GM23338 (cell line): ENCODE results near the gene DCPS. TPM values are rescaled to one million over a fixed set of nuclear protein-coding genes. Genes with fewer than 3 reads are reported as not detected.

Experiments
- ATAC-seq: fragments of 200-7000 bp; cut with Tn5 transposase; 3 replicates; pipeline ENCODE4 v1.9.1; 2020
- DNase-seq: peaks from one replicate; pipeline ENCODE4 v3.0.0-alpha.2; 2015; ENCODE audit warnings: low spot score
- H2AFZ ChIP-seq: fragments of 200-600 bp; sonication (generic); 2 replicates; pipeline ENCODE4 v1.8.0; 2016; ENCODE audit warnings: antibody characterized with exemption, mild to moderate bottlenecking, moderate library complexity
- H3F3A ChIP-seq: fragments of 200-600 bp; sonication (generic); replicated peaks from 2 replicates; pipeline ENCODE4 v1.8.0; 2017; ENCODE audit warnings: antibody characterized with exemption, mixed run types, low read depth
- H3K27ac ChIP-seq: fragments of 200-600 bp; sonication (generic); 2 replicates; pipeline ENCODE4 v1.6.1; 2016; ENCODE audit warnings: low read depth
- H3K27me3 ChIP-seq: fragments of 200-600 bp; sonication (generic); 2 replicates; pipeline ENCODE4 v1.8.0; 2016; ENCODE audit warnings: mild to moderate bottlenecking, mixed run types, moderate library complexity; ENCODE audit not compliant: insufficient read depth
- H3K36me3 ChIP-seq: fragments of 200-600 bp; sonication (generic); 2 replicates; pipeline ENCODE4 v1.8.0; 2016; ENCODE audit warnings: mild to moderate bottlenecking; ENCODE audit not compliant: insufficient read depth
- H3K4me1 ChIP-seq: fragments of 200-600 bp; sonication (generic); 2 replicates; pipeline ENCODE4 v1.8.0; 2016; ENCODE audit warnings: mild to moderate bottlenecking, moderate library complexity; ENCODE audit not compliant: insufficient read depth
- H3K4me2 ChIP-seq: fragments of 200-600 bp; sonication (generic); 2 replicates; pipeline ENCODE4 v1.7.1; 2017; ENCODE audit warnings: mixed run types
- H3K4me3 ChIP-seq: fragments of 200-600 bp; sonication (generic); 2 replicates; pipeline ENCODE4 v1.6.1; 2016; ENCODE audit warnings: mixed run types
- H3K79me2 ChIP-seq: fragments of 200-600 bp; sonication (generic); replicated peaks from 2 replicates; pipeline ENCODE4 v1.8.0; 2017; ENCODE audit warnings: mild to moderate bottlenecking; ENCODE audit not compliant: insufficient read depth
- H3K9me2 ChIP-seq: fragments of 200-600 bp; sonication (generic); 2 replicates; pipeline ENCODE4 v1.8.0; 2017; ENCODE audit not compliant: insufficient read depth
- H4K20me1 ChIP-seq: fragments of 200-600 bp; sonication (generic); replicated peaks from 2 replicates; pipeline ENCODE4 v1.8.0; 2017; ENCODE audit warnings: mild to moderate bottlenecking; ENCODE audit not compliant: insufficient read depth
- H3K27ac Mint-ChIP-seq: 2 replicates; pipeline ENCODE4 v1.8.0; 2020; ENCODE audit warnings: inconsistent platforms, mild to moderate bottlenecking, moderate library complexity, mixed read lengths
- H3K27me3 Mint-ChIP-seq: 3 replicates; pipeline ENCODE4 v1.8.0; 2022; ENCODE audit warnings: low read depth, mild to moderate bottlenecking, moderate library complexity, mixed read lengths, inconsistent platforms; ENCODE audit not compliant: insufficient read depth, poor library complexity
- H3K36me3 Mint-ChIP-seq: 3 replicates; pipeline ENCODE4 v1.8.0; 2021; ENCODE audit warnings: low read depth, mild to moderate bottlenecking, inconsistent platforms, moderate library complexity, mixed read lengths
- H3K4me1 Mint-ChIP-seq: 3 replicates; pipeline ENCODE4 v1.8.0; 2020; ENCODE audit warnings: mild to moderate bottlenecking, inconsistent platforms, mixed read lengths
- H3K4me3 Mint-ChIP-seq: 3 replicates; pipeline ENCODE4 v1.8.0; 2021; ENCODE audit warnings: moderate library complexity, mild to moderate bottlenecking, inconsistent platforms, mixed read lengths
- H3K9me3 Mint-ChIP-seq: 3 replicates; pipeline ENCODE4 v1.8.0; 2020; ENCODE audit warnings: moderate library complexity, mild to moderate bottlenecking, inconsistent platforms, mixed read lengths
- CREB1 ChIP-seq: fragments of 250-450 bp; sonication (Bioruptor Pico); IDR thresholded peaks from 2 replicates; pipeline ENCODE4 v1.5.0; 2020; ENCODE audit warnings: low read depth, mild to moderate bottlenecking, moderate library complexity
- CTCF ChIP-seq, 2 experiments: fragments of 200-600 bp in 1 of 2; sonication (generic) in 1 of 2; conservative IDR thresholded peaks; 2 replicates each; pipeline versions ENCODE4 v1.5.1 to v1.6.1; 2016 to 2017; ENCODE audit warnings: antibody characterized with exemption in 2 of 2, low read depth in 2 of 2, mild to moderate bottlenecking in 2 of 2, moderate library complexity in 1 of 2
- ETS1 ChIP-seq: IDR thresholded peaks from 2 replicates; pipeline ENCODE4 v1.6.1; 2016; ENCODE audit warnings: antibody characterized with exemption
- EZH2 ChIP-seq: fragments of 200-600 bp; sonication (generic); IDR thresholded peaks from one replicate; pipeline ENCODE4 v1.8.0; 2017; ENCODE audit warnings: antibody characterized with exemption, mild to moderate bottlenecking, low read depth; ENCODE audit not compliant: unreplicated experiment
- EZH2phosphoT487 ChIP-seq: fragments of 200-600 bp; sonication (generic); IDR thresholded peaks from one replicate; pipeline ENCODE4 v1.8.1; 2018; ENCODE audit warnings: antibody characterized with exemption; ENCODE audit not compliant: unreplicated experiment
- JUNB ChIP-seq: IDR thresholded peaks from one replicate; pipeline ENCODE4 v1.6.1; 2016; ENCODE audit warnings: antibody characterized with exemption; ENCODE audit not compliant: unreplicated experiment
- NANOG ChIP-seq: IDR thresholded peaks from 2 replicates; pipeline ENCODE4 v1.6.1; 2016; ENCODE audit warnings: antibody characterized with exemption, borderline replicate concordance
- POLR2AphosphoS5 ChIP-seq: IDR thresholded peaks from 2 replicates; pipeline ENCODE4 v1.6.1; 2016; ENCODE audit warnings: antibody characterized with exemption, low read depth
- REST ChIP-seq: IDR thresholded peaks from one replicate; pipeline ENCODE4 v1.6.1; 2018; ENCODE audit warnings: antibody characterized with exemption; ENCODE audit not compliant: unreplicated experiment
- STAT1 ChIP-seq: IDR thresholded peaks from one replicate; pipeline ENCODE4 v1.6.1; 2016; ENCODE audit warnings: antibody characterized with exemption; ENCODE audit not compliant: unreplicated experiment
- ZNF114 ChIP-seq: fragments of 250-450 bp; sonication (Bioruptor Pico); IDR thresholded peaks from 2 replicates; pipeline ENCODE4 v1.5.0; 2020; ENCODE audit warnings: mild to moderate bottlenecking, moderate library complexity
- ZNF331 ChIP-seq: fragments of 250-450 bp; sonication (Bioruptor Pico); IDR thresholded peaks from 2 replicates; pipeline ENCODE4 v1.5.0; 2020; ENCODE audit warnings: low read depth, mild to moderate bottlenecking, moderate library complexity
- polyA plus RNA-seq: library from polyadenylated mRNA; unstranded; fragments of >200 nt; fragmentation: Nextera tagmentation; extraction: Ambion mirVana; gene quantifications from 2 replicates; pipeline ENCODE4 v1.2.1, GENCODE V29; 2016
- total RNA-seq: library from RNA; depleted of rRNA; stranded (reverse); fragments of >200 nt; shearing (Covaris generic); gene quantifications from 2 replicates; pipeline ENCODE4 v1.2.3, GENCODE V29; 2014

Gene DCPS
- total and polyA plus RNA-seq, 2 experiments from 2014 or later, result 26.8 to 46.4 TPM

- H3K27ac Mint-ChIP-seq, result no peak overlapping the region
- H3K36me3 ChIP-seq, result no peaks in the 10 kb centered on the region
- no peaks in the 10 kb centered on the region for H3K9me3 Mint-ChIP-seq
- no peak for DNase-seq
- no peak overlapping the region for H3K27ac ChIP-seq
- H3K4me2 ChIP-seq, result no peak overlapping the region
- H3K27me3 ChIP-seq, result no peaks in the 10 kb centered on the region
- H4K20me1 ChIP-seq, result no peaks in the 10 kb centered on the region
- H3K4me3 Mint-ChIP-seq, result no peak overlapping the region
- TF ChIP-seq CREB1 (CRISPR knock-in tag), result no peak
- no peak overlapping the region for H2AFZ ChIP-seq
- ATAC-seq, result no peak
- H3K36me3 Mint-ChIP-seq, result peaks cover 24% of the 10 kb centered on the region
- no peak overlapping the region for H3K4me3 ChIP-seq
- H3K79me2 ChIP-seq, result no peaks in the 10 kb centered on the region
- no peaks in the 10 kb centered on the region for H3K4me1 ChIP-seq
- H3F3A ChIP-seq, result no peaks in the 10 kb centered on the region
- H3K9me2 ChIP-seq, result no peaks in the 10 kb centered on the region
- no peaks in the 10 kb centered on the region; the same call in 2 of the 3 replicates for H3K4me1 Mint-ChIP-seq
- no peaks in the 10 kb centered on the region for H3K27me3 Mint-ChIP-seq
Measured at GRCh38 chr11:126312961-126313360, 9.1 kb downstream of the DCPS start.

GRCh38 chr11:126313826-126314225, 10.0 kb downstream of the DCPS start:
- TF ChIP-seq NANOG, result no peak
- no peak for TF ChIP-seq EZH2phosphoT487
- TF ChIP-seq POLR2AphosphoS5, result no peak
- no peak for TF ChIP-seq EZH2
- no peak for TF ChIP-seq CREB1 (CRISPR knock-in tag)
- no peak for TF ChIP-seq ETS1
- no peak for TF ChIP-seq CTCF (conservative IDR thresholded peaks at IDR 0.05; ENCODE audit: low read depth in 2 of 2)
- no peak for TF ChIP-seq STAT1
- no peaks in the 10 kb centered on the region for H3K9me2 ChIP-seq
- no peak overlapping the region for H3K4me3 Mint-ChIP-seq
- no peaks in the 10 kb centered on the region for H3K27me3 ChIP-seq
- H3K79me2 ChIP-seq, result no peaks in the 10 kb centered on the region
- no peak overlapping the region for H2AFZ ChIP-seq
- H3K9me3 Mint-ChIP-seq, result no peaks in the 10 kb centered on the region
- no peak for DNase-seq
- no peaks in the 10 kb centered on the region for H4K20me1 ChIP-seq
- no peak overlapping the region for H3K4me2 ChIP-seq
- no peak overlapping the region for H3K27ac Mint-ChIP-seq
- H3K36me3 ChIP-seq, result no peaks in the 10 kb centered on the region
- no peaks in the 10 kb centered on the region for H3K4me1 Mint-ChIP-seq
- no peaks in the 10 kb centered on the region for H3K4me1 ChIP-seq
- H3K27me3 Mint-ChIP-seq, result no peaks in the 10 kb centered on the region
- no peak overlapping the region for H3K27ac ChIP-seq
- no peaks in the 10 kb centered on the region for H3F3A ChIP-seq
- ATAC-seq, result no peak
- H3K36me3 Mint-ChIP-seq, result peaks cover 24% of the 10 kb centered on the region
- H3K4me3 ChIP-seq, result no peak overlapping the region

GRCh38 chr11:126317432-126317755, 13.5 kb downstream of the DCPS start:
- no peaks in the 10 kb centered on the region for H3K27me3 ChIP-seq
- H3K9me2 ChIP-seq, result no peaks in the 10 kb centered on the region
- Mint-ChIP-seq H3K27me3 (no peaks in the 10 kb centered on the region), H3K4me3 (no peak overlapping the region), H3K27ac (no peak overlapping the region), H3K4me1 (no peaks in the 10 kb centered on the region), H3K9me3 (no peaks in the 10 kb centered on the region), H3K36me3 (peaks cover 19% of the 10 kb centered on the region)
- no peak for ATAC-seq
- H3K4me1 ChIP-seq, result no peaks in the 10 kb centered on the region
- H4K20me1 ChIP-seq, result no peaks in the 10 kb centered on the region
- no peaks in the 10 kb centered on the region for H3F3A ChIP-seq
- no peak for DNase-seq
- no peak overlapping the region for H3K4me3 ChIP-seq
- no peak overlapping the region for H2AFZ ChIP-seq
- H3K27ac ChIP-seq, result no peak overlapping the region
- H3K36me3 ChIP-seq, result no peaks in the 10 kb centered on the region
- H3K79me2 ChIP-seq, result no peaks in the 10 kb centered on the region; the same call in 1 of the 2 replicates
- H3K4me2 ChIP-seq, result no peak overlapping the region
- TF ChIP-seq REST, result no peak
- no peak for TF ChIP-seq EZH2
- no peak for TF ChIP-seq STAT1
- no peak for TF ChIP-seq POLR2AphosphoS5
- no peak for TF ChIP-seq ZNF331 (CRISPR knock-in tag)
- TF ChIP-seq NANOG, result no peak
- TF ChIP-seq CREB1 (CRISPR knock-in tag), result no peak
- no peak for TF ChIP-seq JUNB
- no peak for TF ChIP-seq ETS1
- no peak for TF ChIP-seq EZH2phosphoT487
- TF ChIP-seq ZNF114 (CRISPR knock-in tag), result no peak
